ENCODE data around the gene WDR90. TPM values are rescaled to one million over a fixed set of nuclear protein-coding genes. Genes with fewer than 3 reads are reported as not detected.

The WDR90 gene
- total and polyA plus RNA-seq, 2 of the 13 experiments (the other 11 are each of a cell fraction or from before 2014, with no cell fraction given) = 14.9 to 28.9 TPM

- TF ChIP-seq ZNF816 (CRISPR knock-in tag; IDR thresholded peaks at IDR 0.05; ENCODE audit: borderline replicate concordance) (no peak), ZNF577 (CRISPR knock-in tag; IDR thresholded peaks at IDR 0.05; ENCODE audit: borderline replicate concordance, low read depth) (no peak), ZNF383 (CRISPR knock-in tag; IDR thresholded peaks at IDR 0.05; ENCODE audit: borderline replicate concordance) (no peak), FOXK2 (IDR thresholded peaks at IDR 0.05) (no peak), XRCC5 (optimal IDR thresholded peaks at IDR 0.05; ENCODE audit: low read length) (peak; percentile 90), AKNA (CRISPR knock-in tag; IDR thresholded peaks at IDR 0.05; ENCODE audit: borderline replicate concordance) (no peak), IRX3 (CRISPR knock-in tag; IDR thresholded peaks at IDR 0.05; ENCODE audit: borderline replicate concordance, low read depth) (no peak), SMARCC2 (IDR thresholded peaks at IDR 0.05) (no peak), ZNF891 (CRISPR knock-in tag; IDR thresholded peaks at IDR 0.05) (no peak), TBP (CRISPR knock-in tag; IDR thresholded peaks at IDR 0.05) (no peak), ZNF776 (CRISPR knock-in tag; IDR thresholded peaks at IDR 0.05) (0 out of 2 replicates have a peak, but pooled peaks have one; percentile 38), CEBPG (CRISPR knock-in tag; IDR thresholded peaks at IDR 0.05) (no peak), ZKSCAN5 (CRISPR knock-in tag; IDR thresholded peaks at IDR 0.05) (no peak), ZFP90 (CRISPR knock-in tag; IDR thresholded peaks at IDR 0.05; ENCODE audit: borderline replicate concordance) (no peak), ZFP37 (CRISPR knock-in tag; IDR thresholded peaks at IDR 0.05; ENCODE audit: borderline replicate concordance) (no peak), PHF5A (CRISPR knock-in tag; IDR thresholded peaks at IDR 0.05; ENCODE audit: low read depth, unreplicated experiment) (no peak), TAF1 (CRISPR knock-in tag; IDR thresholded peaks at IDR 0.05) (no peak), THAP11 (CRISPR knock-in tag; IDR thresholded peaks at IDR 0.05) (peak; percentile 77), ZNF800 (CRISPR knock-in tag; IDR thresholded peaks at IDR 0.05) (no peak), NFYB (CRISPR knock-in tag; IDR thresholded peaks at IDR 0.05) (no peak)
Observed at GRCh38 chr16:610513-611381, 38.4 kb upstream of the WDR90 start (continued).
